Caco-2 (cell line): ENCODE data around the gene EID2B. TPM values are rescaled to one million over a fixed set of nuclear protein-coding genes. Genes with fewer than 3 reads are reported as not detected.

Source experiments
- BruUV-seq: library from RNA; stranded (reverse); fragments of 400-500 nt; replicated peaks from 2 replicates; lab custom pipeline; 2021; lab: Mats Ljungman, UMichigan
- CTCF ChIA-PET: fragments of 300-600 bp; sonication (Branson Sonifier 250); formaldehyde crosslinking; loops from one replicate; lab custom pipeline; 2022; ENCODE audit warnings: antibody characterized with exemption; lab: Charles Lee
- POLR2A ChIA-PET: fragments of 300-600 bp; sonication (Branson Sonifier 250); formaldehyde crosslinking; loops from one replicate; lab custom pipeline; 2022; ENCODE audit warnings: antibody characterized with exemption; lab: Charles Lee
- DNase-seq, 2 experiments: peaks; one replicate each; pipeline versions ENCODE4 v3.0.0 to v3.0.0-alpha.2; 2020 to 2022
- H3K27me3 ChIP-seq: replicated peaks from 2 replicates; pipeline ENCODE4 v1.6.0; 2011; ENCODE audit warnings: low read length; ENCODE audit not compliant: control insufficient read depth, insufficient read depth
- H3K36me3 ChIP-seq: 2 replicates; pipeline ENCODE4 v1.5.1; 2011; ENCODE audit warnings: low read length; ENCODE audit not compliant: control insufficient read depth, insufficient read depth
- H3K4me1 ChIP-seq: fragments of 250-450 bp; sonication (Bioruptor Pico); 2 replicates; pipeline ENCODE4 v1.5.1; 2020; ENCODE audit warnings: mild to moderate bottlenecking
- H3K4me3 ChIP-seq: 2 replicates; pipeline ENCODE4 v1.5.1; 2011; ENCODE audit warnings: low read depth, mild to moderate bottlenecking, control low read depth, low read length
- H3K9me3 ChIP-seq: fragments of 250-450 bp; sonication (Bioruptor Pico); 2 replicates; pipeline ENCODE4 v1.5.1; 2020; ENCODE audit warnings: mild to moderate bottlenecking, moderate library complexity
- H3K27ac Mint-ChIP-seq: one replicate; pipeline ENCODE4 v1.8.0; 2022; ENCODE audit warnings: mixed read lengths; ENCODE audit not compliant: unreplicated experiment
- H3K27me3 Mint-ChIP-seq: one replicate; pipeline ENCODE4 v1.8.0; 2022; ENCODE audit warnings: mixed read lengths; ENCODE audit not compliant: insufficient read depth, unreplicated experiment
- H3K36me3 Mint-ChIP-seq: one replicate; pipeline ENCODE4 v1.8.0; 2022; ENCODE audit warnings: mild to moderate bottlenecking, mixed read lengths; ENCODE audit not compliant: insufficient read depth, unreplicated experiment
- H3K4me1 Mint-ChIP-seq: one replicate; pipeline ENCODE4 v1.8.0; 2022; ENCODE audit warnings: low read depth, mixed read lengths; ENCODE audit not compliant: unreplicated experiment
- H3K4me3 Mint-ChIP-seq: one replicate; pipeline ENCODE4 v1.8.0; 2022; ENCODE audit warnings: mild to moderate bottlenecking, moderate library complexity, mixed read lengths; ENCODE audit not compliant: unreplicated experiment
- H3K9me3 Mint-ChIP-seq: one replicate; pipeline ENCODE4 v1.8.0; 2022; ENCODE audit warnings: mixed read lengths; ENCODE audit not compliant: unreplicated experiment
- intact Hi-C: fragments of 100-400 bp; cut with micrococcal nuclease; formaldehyde crosslinking; loops from one replicate; pipeline ENCODE4 v1.10.0; 2022; ENCODE audit not compliant: unreplicated experiment
- total RNA-seq: library from RNA; stranded (reverse); gene quantifications from 2 replicates; pipeline ENCODE4 v1.2.3, GENCODE V29; 2022
- TF ChIP-seq, protein P1 (sequence below), 2 experiments: fragments of 200-600 bp in 1 of 2; IDR thresholded peaks; 1 replicate in 1 of 2; 2 replicates in 1 of 2; pipeline versions ENCODE4 v1.5.1 to v1.8.0; 2011 to 2022; ENCODE audit warnings: antibody characterized with exemption in 1 of 2, control low read depth in 1 of 2, inconsistent platforms in 1 of 2, low read depth in 1 of 2, low read length in 1 of 2, mild to moderate bottlenecking in 1 of 2, moderate library complexity in 1 of 2; ENCODE audit not compliant: insufficient read depth in 1 of 2, severe bottlenecking in 1 of 2, unreplicated experiment in 1 of 2

The EID2B gene
- total RNA-seq, 1 experiment from 2014 or later: 2.1 TPM

- Histone ChIP-seq H3K27me3 (peaks cover 1% of the 10 kb centered on the region), H3K9me3 (no peaks in the 10 kb centered on the region), H3K4me1 (peaks cover 18% of the 10 kb centered on the region), H3K4me3 (peak within 1 kb of the TSS; percentile 35), H3K36me3 (no peaks in the 10 kb centered on the region)
- Mint-ChIP-seq H3K27ac (no peak within 1 kb of the TSS), H3K4me1 (peaks cover 16% of the 10 kb centered on the region), H3K4me3 (peak within 1 kb of the TSS; percentile 85), H3K36me3 (no peaks in the 10 kb centered on the region), H3K27me3 (peaks cover 21% of the 10 kb centered on the region), H3K9me3 (no peaks in the 10 kb centered on the region)
- TF ChIP-seq, protein P1, sequence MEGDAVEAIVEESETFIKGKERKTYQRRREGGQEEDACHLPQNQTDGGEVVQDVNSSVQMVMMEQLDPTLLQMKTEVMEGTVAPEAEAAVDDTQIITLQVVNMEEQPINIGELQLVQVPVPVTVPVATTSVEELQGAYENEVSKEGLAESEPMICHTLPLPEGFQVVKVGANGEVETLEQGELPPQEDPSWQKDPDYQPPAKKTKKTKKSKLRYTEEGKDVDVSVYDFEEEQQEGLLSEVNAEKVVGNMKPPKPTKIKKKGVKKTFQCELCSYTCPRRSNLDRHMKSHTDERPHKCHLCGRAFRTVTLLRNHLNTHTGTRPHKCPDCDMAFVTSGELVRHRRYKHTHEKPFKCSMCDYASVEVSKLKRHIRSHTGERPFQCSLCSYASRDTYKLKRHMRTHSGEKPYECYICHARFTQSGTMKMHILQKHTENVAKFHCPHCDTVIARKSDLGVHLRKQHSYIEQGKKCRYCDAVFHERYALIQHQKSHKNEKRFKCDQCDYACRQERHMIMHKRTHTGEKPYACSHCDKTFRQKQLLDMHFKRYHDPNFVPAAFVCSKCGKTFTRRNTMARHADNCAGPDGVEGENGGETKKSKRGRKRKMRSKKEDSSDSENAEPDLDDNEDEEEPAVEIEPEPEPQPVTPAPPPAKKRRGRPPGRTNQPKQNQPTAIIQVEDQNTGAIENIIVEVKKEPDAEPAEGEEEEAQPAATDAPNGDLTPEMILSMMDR (IDR thresholded peaks at IDR 0.05; ENCODE audit: insufficient read depth in 1 of 2, low read depth in 1 of 2, low read length in 1 of 2, severe bottlenecking in 1 of 2, unreplicated experiment in 1 of 2): no peak
- intact Hi-C loops: loop anchor here (1.0 to 2.0 kb wide), 2 partner anchors 33 to 42 kb away; partner anchors contain the start of genes EID2 and EID2B
- ChIA-PET CTCF (interaction anchor here (0.6 to 2.1 kb wide), 10 partner anchors 9 to 243 kb away, joined by 3 to 21 read pairs (median 10); partner anchors contain the start of gene EID2B), POLR2A (interaction anchor here (0.6 to 0.8 kb wide), 3 partner anchors 33 to 1566 kb away, joined by 4 to 9 read pairs (median 6); partner anchors contain the start of gene RPS16)
- DNase-seq: peak in 1 of 2 experiments; percentile 65
- BruUV-seq: no TSS peak
These were observed 33.6 kb downstream of the EID2B start, which contains the start of gene DLL3 for GRCh38 chr19:39498798-39499642. DLL3 (plus strand) TSS chr19:39498947; CDS start chr19:39498975, 28 bp downstream.

DNA sequence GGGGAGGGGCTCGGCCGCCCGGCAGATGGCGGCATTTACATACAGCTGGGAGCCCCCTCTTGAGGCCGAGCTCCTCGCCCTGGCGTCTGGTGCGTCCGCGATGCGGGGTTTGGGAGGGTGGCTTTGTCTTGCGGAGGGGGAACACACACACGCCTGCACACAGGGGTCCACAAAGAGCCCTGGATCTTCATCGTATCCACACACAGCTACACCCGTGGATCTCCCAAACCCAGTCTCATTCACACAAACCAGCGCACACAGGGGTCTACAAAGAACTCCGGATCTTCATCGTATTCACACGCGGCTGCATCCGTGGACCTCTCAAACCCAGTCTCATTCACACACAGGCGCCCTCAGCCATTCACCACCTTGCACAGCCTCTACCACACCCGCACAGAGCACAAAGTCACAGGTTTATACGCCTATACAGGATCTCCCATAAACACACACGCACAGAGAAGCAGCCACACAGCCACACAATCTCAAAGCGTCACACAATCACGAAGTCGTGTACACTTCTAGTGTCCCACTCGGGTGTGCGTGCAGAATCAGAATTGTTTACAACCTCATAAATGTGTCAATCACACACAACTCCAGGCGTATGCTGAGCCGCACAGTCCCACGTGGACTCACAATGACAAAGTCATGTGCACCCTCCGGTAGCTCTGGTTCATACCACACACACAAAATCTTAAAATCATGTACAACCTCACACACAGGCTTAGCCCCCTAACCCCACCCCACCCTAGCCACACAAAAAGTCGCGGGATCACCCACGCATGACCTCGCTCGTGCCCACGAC lies 34.5 kb downstream of the EID2B start:
- no peak overlapping the region for H3K27ac Mint-ChIP-seq
- intact Hi-C loops: loop anchor here (1.0 to 2.0 kb wide), 3 partner anchors 24 to 43 kb away; partner anchors contain the start of genes EID2 and EID2B
- H3K9me3 Mint-ChIP-seq: no peaks in the 10 kb centered on the region
- H3K4me1 ChIP-seq: peaks cover 17% of the 10 kb centered on the region
- CTCF ChIA-PET: interaction anchor here (0.6 to 2.1 kb wide), 27 partner anchors 9 to 1597 kb away, joined by 3 to 21 read pairs (median 5); partner anchors contain the start of genes EID2, EID2B, RPS16 and SUPT5H
- peak; percentile 71 to 84 for DNase-seq
- peaks cover 7% of the 10 kb centered on the region for H3K36me3 Mint-ChIP-seq
- POLR2A ChIA-PET: interaction anchor here (0.6 to 1.2 kb wide), 5 partner anchors 18 to 1565 kb away, joined by 4 to 13 read pairs (median 6); partner anchors contain the start of gene RPS16
- no peaks in the 10 kb centered on the region for H3K36me3 ChIP-seq
- H3K4me1 Mint-ChIP-seq: peaks cover 16% of the 10 kb centered on the region
- no peaks in the 10 kb centered on the region for H3K9me3 ChIP-seq
- peaks cover 1% of the 10 kb centered on the region for H3K27me3 ChIP-seq
- H3K4me3 ChIP-seq: peak overlapping the region; percentile 35
- H3K4me3 Mint-ChIP-seq: peak overlapping the region; percentile 85
- TF ChIP-seq, protein P1 (IDR thresholded peaks at IDR 0.05; ENCODE audit: insufficient read depth in 1 of 2, low read depth in 1 of 2, low read length in 1 of 2, severe bottlenecking in 1 of 2, unreplicated experiment in 1 of 2): peak; percentile 61 to 80
- BruUV-seq: no TSS peak
- peaks cover 16% of the 10 kb centered on the region for H3K27me3 Mint-ChIP-seq
